IMR-90 (cell line): ENCODE results near the gene ATP10D. TPM values are rescaled to one million over a fixed set of nuclear protein-coding genes. Genes with fewer than 3 reads are reported as not detected.
A peak's percentile ranks its signal among the peaks of the same experiment; 100 is the strongest.

Experiments
- ATAC-seq: fragments of 200-7000 bp; cut with Tn5 transposase; 2 replicates; pipeline ENCODE4 v1.9.1; 2020; ENCODE audit warnings: low read depth, mild to moderate bottlenecking, moderate library complexity
- BruUV-seq: library from RNA; stranded (reverse); fragments of 400-500 nt; replicated peaks from 2 replicates; lab custom pipeline; 2021; lab: Mats Ljungman, UMichigan
- CTCF ChIA-PET: fragments of 300-600 bp; formaldehyde crosslinking; extraction: SDS; loops from one replicate; lab custom pipeline; 2021; ENCODE audit warnings: antibody characterized with exemption; lab: Yijun Ruan, JAX
- POLR2A ChIA-PET: fragments of 300-600 bp; sonication (Branson Sonifier 250); formaldehyde crosslinking; loops from one replicate; lab custom pipeline; 2022; ENCODE audit warnings: antibody characterized with exemption; ENCODE audit not compliant: unreplicated experiment; lab: Charles Lee
- DNase-seq: peaks from one replicate; pipeline ENCODE4 v3.0.0; 2013
- H2AFZ ChIP-seq: replicated peaks from 2 replicates; pipeline ENCODE3; 2013; ENCODE audit warnings: low read length, mild to moderate bottlenecking; ENCODE audit not compliant: poor library complexity
- H2AK5ac ChIP-seq: 2 replicates; pipeline ENCODE4 v1.6.1; 2013; ENCODE audit warnings: low read depth, low read length, inconsistent platforms
- H2AK9ac ChIP-seq: replicated peaks from 2 replicates; pipeline ENCODE3; 2013; ENCODE audit warnings: mild to moderate bottlenecking, low read depth, low read length, moderate library complexity; ENCODE audit not compliant: poor library complexity
- H2BK120ac ChIP-seq: 2 replicates; pipeline ENCODE4 v1.6.1; 2013; ENCODE audit warnings: low read depth, low read length, inconsistent platforms
- H2BK15ac ChIP-seq: 3 replicates; pipeline ENCODE4 v1.6.1; 2013; ENCODE audit warnings: low read depth, low read length, inconsistent platforms
- H2BK20ac ChIP-seq: 2 replicates; pipeline ENCODE4 v1.6.1; 2013; ENCODE audit warnings: low read depth, mild to moderate bottlenecking, inconsistent platforms, low read length, moderate library complexity
- H2BK5ac ChIP-seq: 2 replicates; pipeline ENCODE4 v1.6.1; 2013; ENCODE audit warnings: mild to moderate bottlenecking, low read depth, low read length, inconsistent platforms; ENCODE audit not compliant: poor library complexity, severe bottlenecking
- H3K14ac ChIP-seq: replicated peaks from 2 replicates; pipeline ENCODE4 v1.6.1; 2013; ENCODE audit warnings: low read depth, low read length, inconsistent platforms
- H3K18ac ChIP-seq: 2 replicates; pipeline ENCODE4 v1.6.1; 2013; ENCODE audit warnings: low read depth, low read length, control low read depth
- H3K23ac ChIP-seq: 2 replicates; pipeline ENCODE4 v1.6.1; 2013; ENCODE audit warnings: low read depth, low read length, inconsistent platforms
- H3K27ac ChIP-seq: 2 replicates; pipeline ENCODE4 v1.5.1; 2013; ENCODE audit warnings: mild to moderate bottlenecking, control low read depth, low read length; ENCODE audit not compliant: insufficient read depth
- H3K27me3 ChIP-seq: 2 replicates; pipeline ENCODE4 v1.6.1; 2013; ENCODE audit warnings: low read length; ENCODE audit not compliant: control insufficient read depth, insufficient read depth
- H3K36me3 ChIP-seq: 2 replicates; pipeline ENCODE4 v1.6.1; 2013; ENCODE audit warnings: low read length, mixed read lengths; ENCODE audit not compliant: control insufficient read depth, insufficient read depth
- H3K4ac ChIP-seq: 2 replicates; pipeline ENCODE4 v1.6.1; 2013; ENCODE audit warnings: low read depth, low read length, inconsistent platforms
- H3K4me1 ChIP-seq: 2 replicates; pipeline ENCODE4 v1.6.1; 2013; ENCODE audit warnings: low read length, mixed read lengths; ENCODE audit not compliant: control insufficient read depth, insufficient read depth
- H3K4me2 ChIP-seq: 2 replicates; pipeline ENCODE4 v1.6.1; 2013; ENCODE audit warnings: low read depth, mild to moderate bottlenecking, control low read depth, low read length, moderate library complexity
- H3K4me3 ChIP-seq: 2 replicates; pipeline ENCODE4 v1.5.1; 2013; ENCODE audit warnings: low read depth, mild to moderate bottlenecking, control low read depth, low read length, moderate library complexity; ENCODE audit not compliant: insufficient read depth
- H3K56ac ChIP-seq: 2 replicates; pipeline ENCODE4 v1.6.1; 2013; ENCODE audit warnings: low read length, inconsistent platforms; ENCODE audit not compliant: insufficient read depth; ENCODE audit errors: extremely low read depth
- H3K79me1 ChIP-seq, 2 experiments: 2 replicates each; pipeline ENCODE4 v1.6.1; 2013; ENCODE audit warnings: low read length in 2 of 2, inconsistent platforms in 1 of 2, low read depth in 1 of 2
- H3K9ac ChIP-seq: 2 replicates; pipeline ENCODE4 v1.6.1; 2013; ENCODE audit warnings: low read depth, low read length, control low read depth
- H3K9me1 ChIP-seq: 2 replicates; pipeline ENCODE4 v1.6.1; 2013; ENCODE audit warnings: low read length, inconsistent platforms; ENCODE audit not compliant: insufficient read depth
- H3K9me3 ChIP-seq: 2 replicates; pipeline ENCODE4 v1.6.1; 2013; ENCODE audit warnings: low read length; ENCODE audit not compliant: control insufficient read depth, insufficient read depth
- H4K20me1 ChIP-seq: 2 replicates; pipeline ENCODE4 v1.6.1; 2013; ENCODE audit warnings: low read length, inconsistent platforms; ENCODE audit not compliant: insufficient read depth
- H4K5ac ChIP-seq: 2 replicates; pipeline ENCODE4 v1.6.1; 2013; ENCODE audit warnings: mild to moderate bottlenecking, low read depth, low read length, control low read depth
- H4K8ac ChIP-seq, 2 experiments: 2 replicates each; pipeline ENCODE4 v1.6.1; 2013; ENCODE audit warnings: low read depth in 2 of 2, low read length in 2 of 2, control low read depth in 1 of 2, inconsistent platforms in 1 of 2
- H4K91ac ChIP-seq: 2 replicates; pipeline ENCODE4 v1.6.1; 2013; ENCODE audit warnings: low read depth, low read length, inconsistent platforms; ENCODE audit not compliant: insufficient read depth
- CEBPB ChIP-seq: IDR thresholded peaks from 2 replicates; pipeline ENCODE4 v1.6.1; 2012; ENCODE audit warnings: low read depth, low read length, improper control_type of control experiment
- CTCF ChIP-seq: conservative IDR thresholded peaks from 2 replicates; pipeline ENCODE4 v1.5.1; 2012; ENCODE audit warnings: mild to moderate bottlenecking, low read depth, low read length, improper control_type of control experiment
- FOS ChIP-seq: fragments of 150-350 bp; IDR thresholded peaks from 2 replicates; pipeline ENCODE4 v1.6.1; 2016; ENCODE audit warnings: low read depth, low read length
- MAFK ChIP-seq: IDR thresholded peaks from 2 replicates; pipeline ENCODE4 v1.6.1; 2012; ENCODE audit warnings: low read depth, low read length, improper control_type of control experiment
- MAZ ChIP-seq: IDR thresholded peaks from 2 replicates; pipeline ENCODE4 v1.6.1; 2012; ENCODE audit warnings: low read depth, mild to moderate bottlenecking, low read length, improper control_type of control experiment, moderate library complexity, borderline replicate concordance
- MXI1 ChIP-seq: IDR thresholded peaks from 2 replicates; pipeline ENCODE4 v1.6.1; 2012; ENCODE audit warnings: low read depth, mild to moderate bottlenecking, low read length, moderate library complexity, borderline replicate concordance
- NFE2L2 ChIP-seq: fragments of 150-350 bp; IDR thresholded peaks from 2 replicates; pipeline ENCODE4 v1.6.1; 2016; ENCODE audit warnings: low read depth, mild to moderate bottlenecking, low read length
- POLR2A ChIP-seq: IDR thresholded peaks from 2 replicates; pipeline ENCODE4 v1.6.1; 2012; ENCODE audit warnings: mild to moderate bottlenecking, low read depth, low read length
- RFX5 ChIP-seq: IDR thresholded peaks from 2 replicates; pipeline ENCODE4 v1.8.0; 2012; ENCODE audit warnings: low read depth, mild to moderate bottlenecking, low read length, moderate library complexity
- USF2 ChIP-seq: fragments of 150-350 bp; IDR thresholded peaks from 2 replicates; pipeline ENCODE4 v1.6.1; 2017; ENCODE audit warnings: mild to moderate bottlenecking, antibody characterized with exemption, low read length, low read depth
- WGBS, 2 experiments: methylation state at CpG; one replicate each; pipeline versions ENCODE4 v1.1.5 to v1.1.7; 2013; ENCODE audit warnings: missing lambda C conversion rate in 2 of 2; ENCODE audit not compliant: insufficient read length in 1 of 2; ENCODE audit errors: extremely low coverage in 2 of 2; 5-methylcytosine and 5-hydroxymethylcytosine counted together
- dilution Hi-C: fragments of 300-500 bp; cut with HindIII; formaldehyde crosslinking; loops from one replicate; pipeline ENCODE4 v1.14.3; 2018; ENCODE audit warnings: low sequenced_read_pairs; ENCODE audit not compliant: unreplicated experiment
- in situ Hi-C: fragments of 300-500 bp; cut with MboI; formaldehyde crosslinking; loops from 3 replicates; pipeline ENCODE4 v1.14.3; 2019; ENCODE audit warnings: low sequenced_read_pairs, inconsistent platforms, mixed read lengths
- intact Hi-C: fragments of 100-400 bp; cut with micrococcal nuclease; formaldehyde crosslinking; loops from 2 replicates; pipeline ENCODE4 v1.10.0; 2022
- polyA plus RNA-seq, 3 experiments: library from polyadenylated mRNA; depleted of rRNA; stranded (reverse); fragments of >200 nt; gene quantifications; 2 replicates each; pipeline ENCODE4 v1.2.3, GENCODE V29; 2012; ENCODE audit warnings: low replicate concordance in 1 of 3
- total RNA-seq: library from RNA; depleted of rRNA; stranded (reverse); fragments of >200 nt; gene quantifications from 2 replicates; pipeline ENCODE4 v1.2.3, GENCODE V29; 2012

The ATP10D gene
- total and polyA plus RNA-seq, 2 of the 4 experiments (the other 2 are of a cell fraction): 28.9 to 135 TPM

GRCh38 chr4:47532658-47533057 lies 47.6 kb downstream of the ATP10D start:
- no peak overlapping the region for H3K27ac ChIP-seq

More at GRCh38 chr4:47532658-47533057, 47.6 kb downstream of the ATP10D start:
- H3K4me2 ChIP-seq: no peak overlapping the region
- H3K14ac ChIP-seq: peak overlapping the region; percentile 75; the same call in 1 of the 2 replicates
- H4K8ac ChIP-seq: peak overlapping the region; percentile 42 to 84; a peak in 3 of 4 replicates
- intact Hi-C loops: loop anchor here (5.0 kb wide), 1 partner anchor 45 kb away; the partner anchor contains the start of gene ATP10D
- H3K9me1 ChIP-seq: peaks cover 2% of the 10 kb centered on the region; the same call in 1 of the 2 replicates
- H3K23ac ChIP-seq: no peak overlapping the region; the same call in 1 of the 2 replicates
- peaks cover 4% of the 10 kb centered on the region for H3K36me3 ChIP-seq
- ChIA-PET POLR2A (no interaction called here), CTCF (no interaction called here)
- no peaks in the 10 kb centered on the region; the same call in 1 of the 2 replicates for H3K9me3 ChIP-seq
- ATAC-seq (no peak), DNase-seq (no peak)
- no TSS peak for BruUV-seq
- peak overlapping the region; percentile 93 for H2BK5ac ChIP-seq
- peak overlapping the region; percentile 20; the same call in 2 of the 3 replicates for H2BK15ac ChIP-seq
- no peak overlapping the region for H3K56ac ChIP-seq
- peaks cover 13% of the 10 kb centered on the region for H3K4me1 ChIP-seq
- no peak for TF ChIP-seq MAZ
- no peak for TF ChIP-seq NFE2L2
- TF ChIP-seq FOS: no peak
- TF ChIP-seq CEBPB: no peak
- no peak for TF ChIP-seq RFX5
- TF ChIP-seq POLR2A: no peak
- no peak for TF ChIP-seq USF2
- TF ChIP-seq CTCF: no peak
- TF ChIP-seq MXI1: no peak
- no peak for TF ChIP-seq MAFK
- H2AK5ac ChIP-seq: peak overlapping the region; percentile 47; the same call in 1 of the 2 replicates
- no peak overlapping the region for H3K9ac ChIP-seq
- 0 out of 2 replicates have a peak overlapping the region, but pooled peaks have one; percentile 23 for H3K18ac ChIP-seq
- dilution Hi-C loops: no loop called here
- H4K91ac ChIP-seq: no peak overlapping the region
- H2AK9ac ChIP-seq: no peak overlapping the region
- in situ Hi-C loops: no loop called here
- peak overlapping the region; percentile 70; the same call in 1 of the 2 replicates for H4K5ac ChIP-seq
- H2BK20ac ChIP-seq: peak overlapping the region; percentile 57; the same call in 1 of the 2 replicates
- no peaks in the 10 kb centered on the region for H4K20me1 ChIP-seq
- peak overlapping the region; percentile 86; the same call in 1 of the 2 replicates for H2BK120ac ChIP-seq
- H3K4me3 ChIP-seq: no peak overlapping the region
- H3K79me1 ChIP-seq: peaks cover 18 to 34% of the 10 kb centered on the region in 2 experiments
- no peak overlapping the region for H2AFZ ChIP-seq
- H3K27me3 ChIP-seq: no peaks in the 10 kb centered on the region
- WGBS, 2 experiments: no CpG with 5 or more reads among the region's 4 CpGs
- H3K4ac ChIP-seq: peak overlapping the region; percentile 81; the same call in 1 of the 2 replicates
